ENCODE measurements around the gene CD300LB. TPM values are rescaled to one million over a fixed set of nuclear protein-coding genes. Genes with fewer than 3 reads are reported as not detected.
A peak's percentile ranks its signal among the peaks of the same experiment; 100 is the strongest.
"Not testable (repeated sequence)": the region's sequence is repeated elsewhere in the genome, so short reads cannot be mapped to it uniquely, and the experiment has no call there.

Gene CD300LB
- polyA plus RNA-seq, 4 donors: 0.13 to 0.27 (median 0.25) TPM; not detected in 1

DNA sequence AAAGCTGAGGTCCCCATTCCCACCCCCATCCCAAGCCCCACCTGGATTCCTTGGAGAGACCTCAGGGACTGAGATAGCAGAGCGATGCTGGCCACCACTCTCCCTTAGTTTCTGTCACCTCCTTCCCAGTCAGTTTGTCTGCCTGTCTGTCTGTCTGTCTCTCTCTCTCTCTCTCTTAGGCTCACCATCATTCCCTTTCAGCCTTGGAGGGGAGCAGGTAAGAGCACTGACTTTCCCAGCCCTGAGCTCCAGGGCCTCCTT, 5.9 kb downstream of the CD300LB start:
- Histone ChIP-seq H3K27me3 (ENCODE audit: control insufficient read depth in 3 of 3, insufficient read depth in 3 of 3, low read length in 3 of 3) (no peaks in the 10 kb centered on the region), H3K27ac (ENCODE audit: low read depth in 1 of 3, low read length in 2 of 3) (no peak overlapping the region), H3K36me3 (ENCODE audit: control insufficient read depth in 3 of 3, insufficient read depth in 2 of 3, low read depth in 1 of 3, low read length in 3 of 3) (no peaks in the 10 kb centered on the region), H3K4me3 (ENCODE audit: low read depth in 1 of 3, low read length in 3 of 3) (no peak overlapping the region), H3K9me3 (ENCODE audit: control insufficient read depth in 2 of 2, insufficient read depth in 1 of 2, low read depth in 1 of 2, low read length in 1 of 2) (peaks cover 0 to 6% of the 10 kb centered on the region in 2 donors), H3K4me1 (ENCODE audit: control insufficient read depth in 3 of 3, insufficient read depth in 2 of 3, low read depth in 1 of 3, low read length in 2 of 3) (no peaks in the 10 kb centered on the region)
- 82 to 100% (median 100%) methylated on average over 1 of the region's 1 CpG for WGBS, 3 donors
- FAIRE-seq: no peak
- DNase-seq: no peak

DNA sequence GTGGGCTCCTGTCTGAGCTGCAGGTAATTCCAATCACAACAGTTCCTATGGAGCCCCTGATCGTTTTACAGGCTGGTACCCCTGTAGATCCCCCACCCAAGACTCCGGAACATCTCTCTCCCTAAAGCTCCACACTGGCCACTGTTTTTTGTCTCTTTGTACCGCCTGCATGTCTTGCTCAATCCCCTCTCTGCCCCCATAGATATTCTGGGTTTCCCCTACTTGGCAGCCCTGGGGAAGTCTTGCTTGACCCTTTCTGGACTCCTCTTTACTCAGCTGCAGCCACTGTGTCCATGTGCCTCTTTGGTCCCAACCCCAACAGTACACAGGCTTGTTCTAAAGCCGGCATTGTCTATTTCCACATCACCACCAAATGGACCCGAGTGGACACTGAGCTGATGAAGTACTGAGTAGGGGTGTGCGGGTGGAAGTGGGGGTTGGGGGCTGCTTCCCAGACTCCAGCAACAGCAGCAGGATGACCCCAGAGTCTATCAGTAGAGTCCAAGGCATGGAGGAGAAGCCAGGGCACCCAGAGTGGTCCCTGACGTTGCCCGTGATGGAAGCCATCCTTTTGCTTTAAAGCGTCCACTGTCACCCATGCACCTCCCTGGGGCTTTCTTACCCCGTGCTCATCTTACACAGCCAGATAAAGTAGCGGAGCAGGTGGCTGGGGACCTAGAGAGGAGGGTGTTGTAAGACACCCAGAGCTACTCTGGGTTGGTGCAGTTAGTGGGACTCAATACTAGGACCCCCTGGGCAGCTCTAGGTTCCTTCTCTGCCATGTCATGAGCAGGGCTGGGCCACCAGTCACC, 6.4 kb downstream of the CD300LB start:
- Histone ChIP-seq H3K4me1 (ENCODE audit: control insufficient read depth in 3 of 3, insufficient read depth in 2 of 3, low read depth in 1 of 3, low read length in 2 of 3) (no peaks in the 10 kb centered on the region), H3K27ac (ENCODE audit: low read depth in 1 of 3, low read length in 2 of 3) (no peak overlapping the region), H3K27me3 (ENCODE audit: control insufficient read depth in 3 of 3, insufficient read depth in 3 of 3, low read length in 3 of 3) (no peaks in the 10 kb centered on the region), H3K36me3 (ENCODE audit: control insufficient read depth in 3 of 3, insufficient read depth in 2 of 3, low read depth in 1 of 3, low read length in 3 of 3) (no peaks in the 10 kb centered on the region), H3K4me3 (ENCODE audit: low read depth in 1 of 3, low read length in 3 of 3) (no peak overlapping the region), H3K9me3 (ENCODE audit: control insufficient read depth in 2 of 2, insufficient read depth in 1 of 2, low read depth in 1 of 2, low read length in 1 of 2) (peaks cover 0 to 6% of the 10 kb centered on the region in 2 donors)
- FAIRE-seq (no peak), DNase-seq (no peak)
- WGBS, 3 donors: 76 to 78% (median 78%) methylated on average over 11 of the region's 11 CpGs

DNA sequence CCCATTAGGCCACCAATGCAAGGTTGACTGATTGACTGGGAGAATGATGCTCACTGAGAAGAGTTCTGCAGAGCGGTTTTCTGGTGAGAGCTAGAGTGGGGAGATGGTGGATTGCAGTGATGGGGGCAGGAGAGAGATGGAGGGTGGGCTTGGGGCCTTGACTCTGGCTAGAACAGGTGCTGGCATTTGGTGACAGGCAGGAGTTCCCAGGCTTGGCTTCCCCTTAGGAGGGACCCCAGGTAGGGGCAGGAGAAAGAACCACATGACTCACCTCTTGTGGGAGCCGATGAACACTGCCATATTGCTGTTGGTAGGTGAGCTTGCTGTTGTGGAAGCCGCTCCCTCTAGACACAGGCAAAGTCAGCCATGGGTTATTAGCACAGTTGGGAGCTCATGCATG, 8.0 kb downstream of the CD300LB start:
- H3K36me3 ChIP-seq (ENCODE audit: control insufficient read depth in 3 of 3, insufficient read depth in 2 of 3, low read depth in 1 of 3, low read length in 3 of 3): no peaks in the 10 kb centered on the region
- FAIRE-seq (no peak), DNase-seq (no peak)
- WGBS, 3 donors: 72 to 88% (median 80%) methylated on average over 3 of the region's 3 CpGs
- H3K9me3 ChIP-seq (ENCODE audit: control insufficient read depth in 2 of 2, insufficient read depth in 1 of 2, low read depth in 1 of 2, low read length in 1 of 2): peaks cover 0 to 6% of the 10 kb centered on the region in 2 donors
- no peaks in the 10 kb centered on the region for H3K27me3 ChIP-seq (ENCODE audit: control insufficient read depth in 3 of 3, insufficient read depth in 3 of 3, low read length in 3 of 3)
- H3K4me3 ChIP-seq (ENCODE audit: low read depth in 1 of 3, low read length in 3 of 3): no peak overlapping the region
- no peaks in the 10 kb centered on the region for H3K4me1 ChIP-seq (ENCODE audit: control insufficient read depth in 3 of 3, insufficient read depth in 2 of 3, low read depth in 1 of 3, low read length in 2 of 3)
- H3K27ac ChIP-seq (ENCODE audit: low read depth in 1 of 3, low read length in 2 of 3): no peak overlapping the region

- DNase-seq: no peak
- Histone ChIP-seq H3K27ac (ENCODE audit: low read depth in 1 of 3, low read length in 2 of 3) (no peak overlapping the region), H3K4me3 (ENCODE audit: low read depth in 1 of 3, low read length in 3 of 3) (no peak overlapping the region), H3K4me1 (ENCODE audit: control insufficient read depth in 3 of 3, insufficient read depth in 2 of 3, low read depth in 1 of 3, low read length in 2 of 3) (no peaks in the 10 kb centered on the region), H3K36me3 (ENCODE audit: control insufficient read depth in 3 of 3, insufficient read depth in 2 of 3, low read depth in 1 of 3, low read length in 3 of 3) (no peaks in the 10 kb centered on the region), H3K9me3 (ENCODE audit: control insufficient read depth in 2 of 2, insufficient read depth in 1 of 2, low read depth in 1 of 2, low read length in 1 of 2) (peaks cover 0 to 6% of the 10 kb centered on the region in 2 donors), H3K27me3 (ENCODE audit: control insufficient read depth in 3 of 3, insufficient read depth in 3 of 3, low read length in 3 of 3) (no peaks in the 10 kb centered on the region)
- 75 to 80% (median 76%) methylated on average over 10 of the region's 10 CpGs for WGBS, 3 donors
- no peak for FAIRE-seq
Measured at GRCh38 chr17:74522381-74523105, 8.7 kb downstream of the CD300LB start.

DNA sequence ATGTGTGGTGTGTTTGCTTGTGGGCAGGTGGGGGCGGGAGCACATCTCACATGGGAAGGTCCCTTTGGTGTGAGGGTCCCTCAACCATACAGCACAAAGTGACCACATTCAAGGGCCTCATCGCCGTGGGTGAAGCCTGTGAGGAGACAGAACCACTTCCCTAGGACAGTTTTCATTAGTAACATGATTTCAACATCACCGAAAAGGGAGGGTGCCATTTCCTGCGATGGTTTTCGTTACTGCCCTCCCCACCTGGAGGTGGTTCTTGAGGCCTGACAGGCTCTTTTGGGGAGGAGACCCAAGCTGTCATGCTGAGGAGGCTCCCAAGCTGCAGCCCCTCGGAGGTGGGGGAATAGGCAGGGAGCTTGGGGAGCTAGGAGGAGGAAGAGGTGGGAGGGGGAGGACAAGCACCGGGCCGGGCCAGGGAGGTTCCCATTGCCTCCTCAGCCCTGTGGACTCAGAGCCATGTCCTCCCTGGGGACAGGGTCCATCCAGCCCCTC, 9.5 kb downstream of the CD300LB start:
- H3K4me3 ChIP-seq (ENCODE audit: low read depth in 1 of 3, low read length in 3 of 3): no peak overlapping the region
- no peaks in the 10 kb centered on the region for H3K4me1 ChIP-seq (ENCODE audit: control insufficient read depth in 3 of 3, insufficient read depth in 2 of 3, low read depth in 1 of 3, low read length in 2 of 3)
- no peak for DNase-seq
- H3K9me3 ChIP-seq (ENCODE audit: control insufficient read depth in 2 of 2, insufficient read depth in 1 of 2, low read depth in 1 of 2, low read length in 1 of 2): peaks cover 0 to 6% of the 10 kb centered on the region in 2 donors
- WGBS, 3 donors: 64 to 75% (median 65%) methylated on average over 9 of the region's 9 CpGs
- H3K27me3 ChIP-seq (ENCODE audit: control insufficient read depth in 3 of 3, insufficient read depth in 3 of 3, low read length in 3 of 3): no peaks in the 10 kb centered on the region
- FAIRE-seq: no peak
- H3K27ac ChIP-seq (ENCODE audit: low read depth in 1 of 3, low read length in 2 of 3): peak overlapping the region in 2 of 3 donors; percentile 11 to 55
- H3K36me3 ChIP-seq (ENCODE audit: control insufficient read depth in 3 of 3, insufficient read depth in 2 of 3, low read depth in 1 of 3, low read length in 3 of 3): no peaks in the 10 kb centered on the region

- Histone ChIP-seq H3K27ac (ENCODE audit: low read depth in 1 of 3, low read length in 2 of 3) (peak overlapping the region in 2 of 3 donors; percentile 11 to 34), H3K9me3 (ENCODE audit: control insufficient read depth in 2 of 2, insufficient read depth in 1 of 2, low read depth in 1 of 2, low read length in 1 of 2) (peaks cover 0 to 6% of the 10 kb centered on the region in 2 donors), H3K4me3 (ENCODE audit: low read depth in 1 of 3, low read length in 3 of 3) (no peak overlapping the region), H3K27me3 (ENCODE audit: control insufficient read depth in 3 of 3, insufficient read depth in 3 of 3, low read length in 3 of 3) (no peaks in the 10 kb centered on the region), H3K36me3 (ENCODE audit: control insufficient read depth in 3 of 3, insufficient read depth in 2 of 3, low read depth in 1 of 3, low read length in 3 of 3) (no peaks in the 10 kb centered on the region), H3K4me1 (ENCODE audit: control insufficient read depth in 3 of 3, insufficient read depth in 2 of 3, low read depth in 1 of 3, low read length in 2 of 3) (no peaks in the 10 kb centered on the region)
- 84 to 88% (median 85%) methylated on average over 21 of the region's 21 CpGs for WGBS, 3 donors
- FAIRE-seq (no peak), DNase-seq (no peak)
Measured at GRCh38 chr17:74520790-74521480, 10.3 kb downstream of the CD300LB start.

GRCh38 chr17:74520016-74520434, 11.2 kb downstream of the CD300LB start:
- Histone ChIP-seq H3K9me3 (ENCODE audit: control insufficient read depth in 2 of 2, insufficient read depth in 1 of 2, low read depth in 1 of 2, low read length in 1 of 2) (peaks cover 0 to 6% of the 10 kb centered on the region in 2 donors), H3K27ac (ENCODE audit: low read depth in 1 of 3, low read length in 2 of 3) (no peak overlapping the region), H3K36me3 (ENCODE audit: control insufficient read depth in 3 of 3, insufficient read depth in 2 of 3, low read depth in 1 of 3, low read length in 3 of 3) (no peaks in the 10 kb centered on the region), H3K4me1 (ENCODE audit: control insufficient read depth in 3 of 3, insufficient read depth in 2 of 3, low read depth in 1 of 3, low read length in 2 of 3) (no peaks in the 10 kb centered on the region), H3K27me3 (ENCODE audit: control insufficient read depth in 3 of 3, insufficient read depth in 3 of 3, low read length in 3 of 3) (peaks cover 0 to 3% (median 0%) of the 10 kb centered on the region in 3 donors), H3K4me3 (ENCODE audit: low read depth in 1 of 3, low read length in 3 of 3) (no peak overlapping the region)
- WGBS, 3 donors: 53 to 74% (median 69%) methylated on average over 3 of the region's 3 CpGs
- DNase-seq (no peak), FAIRE-seq (no peak)

DNA sequence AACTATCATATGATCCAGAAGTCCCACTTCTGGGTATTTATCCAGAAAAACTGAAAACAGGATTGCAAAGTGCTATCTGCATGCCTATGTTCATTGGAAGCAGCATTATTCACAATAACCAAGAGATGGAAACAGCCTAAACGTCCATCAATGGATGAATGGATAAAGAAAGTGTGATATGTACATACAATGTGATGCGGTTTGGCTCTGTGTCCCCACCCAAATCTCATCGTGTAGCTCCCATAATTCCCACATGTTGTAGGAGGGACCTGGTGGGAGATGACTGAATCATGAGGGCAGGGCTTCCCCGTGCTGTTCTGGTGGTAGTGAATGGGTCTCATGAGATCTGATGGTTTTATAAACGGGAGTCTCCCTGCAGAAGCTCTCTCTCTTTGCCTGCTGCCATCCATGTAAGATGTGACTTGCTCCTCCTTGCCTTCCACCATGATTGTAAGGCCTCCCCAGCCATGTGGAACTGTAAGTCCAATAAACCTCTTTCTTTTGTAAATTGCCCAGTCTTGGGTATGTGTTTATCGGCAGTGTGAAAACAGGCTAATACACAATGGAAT, 12.8 kb downstream of the CD300LB start:
- not testable (repeated sequence) for FAIRE-seq; H3K4me3 ChIP-seq (ENCODE audit: low read depth in 1 of 3, low read length in 3 of 3); DNase-seq; H3K27me3 ChIP-seq (ENCODE audit: control insufficient read depth in 3 of 3, insufficient read depth in 3 of 3, low read length in 3 of 3); H3K36me3 ChIP-seq (ENCODE audit: control insufficient read depth in 3 of 3, insufficient read depth in 2 of 3, low read depth in 1 of 3, low read length in 3 of 3); H3K4me1 ChIP-seq (ENCODE audit: control insufficient read depth in 3 of 3, insufficient read depth in 2 of 3, low read depth in 1 of 3, low read length in 2 of 3); H3K27ac ChIP-seq (ENCODE audit: low read depth in 1 of 3, low read length in 2 of 3)
- WGBS, 3 donors: 78 to 84% (median 80%) methylated on average over 6 of the region's 6 CpGs
- peaks cover 0 to 12% of the 10 kb centered on the region in 2 donors for H3K9me3 ChIP-seq (ENCODE audit: control insufficient read depth in 2 of 2, insufficient read depth in 1 of 2, low read depth in 1 of 2, low read length in 1 of 2)
